ENCODE data around the gene ATP6V1F. TPM values are rescaled to one million over a fixed set of nuclear protein-coding genes. Genes with fewer than 3 reads are reported as not detected.

ATP6V1F gene
- total RNA-seq, 5 donors from 2014 or later (not counting 1 experiment from before 2014, with no cell fraction given), result 62.6 to 78.1 (median 75.5) TPM

GRCh38 chr7:128860158-128861073, 2.2 kb upstream of the ATP6V1F start:
- Mint-ChIP-seq H3K27ac (no peak overlapping the region), H3K9me3 (no peaks in the 10 kb centered on the region), H3K36me3 (peaks cover 9% of the 10 kb centered on the region), H3K4me3 (no peak overlapping the region), H3K27me3 (no peaks in the 10 kb centered on the region), H3K4me1 (peaks cover 21 to 30% (median 27%) of the 10 kb centered on the region in 3 donors)
- ChIA-PET CTCF (interaction anchor here (0.6 to 0.7 kb wide), 3 partner anchors 19 to 89 kb away, joined by 3 to 5 read pairs (median 4); no protein-coding TSS in a partner anchor), POLR2A (no interaction called here)
- Histone ChIP-seq H3K9me3 (no peaks in the 10 kb centered on the region), H3K4me3 (ENCODE audit: control insufficient read depth in 1 of 2, extremely low read depth in 1 of 2, low read length in 1 of 2) (no peak overlapping the region), H3K36me3 (ENCODE audit: control insufficient read depth in 2 of 2, extremely low read depth in 1 of 2, insufficient read depth in 1 of 2, low read length in 1 of 2) (peaks cover 0 to 7% of the 10 kb centered on the region in 2 donors), H3K27ac (ENCODE audit: low read length) (no peak overlapping the region), H3K4me1 (ENCODE audit: control insufficient read depth in 1 of 2, extremely low read depth in 1 of 2, insufficient read depth in 2 of 2, low read length in 2 of 2) (peaks cover 5 to 26% of the 10 kb centered on the region in 2 experiments), H3K27me3 (replicated peaks in 1 of 2; ENCODE audit: control insufficient read depth in 2 of 2, extremely low read depth in 1 of 2, insufficient read depth in 2 of 2, low read length in 1 of 2) (peaks cover 0 to 5% of the 10 kb centered on the region in 2 experiments)
- ATAC-seq (replicated peaks in 1 of 4) (no peak), DNase-seq (no peak)
- WGBS (ENCODE audit: insufficient coverage), result 48% methylated on average over 4 of the region's 10 CpGs

DNA sequence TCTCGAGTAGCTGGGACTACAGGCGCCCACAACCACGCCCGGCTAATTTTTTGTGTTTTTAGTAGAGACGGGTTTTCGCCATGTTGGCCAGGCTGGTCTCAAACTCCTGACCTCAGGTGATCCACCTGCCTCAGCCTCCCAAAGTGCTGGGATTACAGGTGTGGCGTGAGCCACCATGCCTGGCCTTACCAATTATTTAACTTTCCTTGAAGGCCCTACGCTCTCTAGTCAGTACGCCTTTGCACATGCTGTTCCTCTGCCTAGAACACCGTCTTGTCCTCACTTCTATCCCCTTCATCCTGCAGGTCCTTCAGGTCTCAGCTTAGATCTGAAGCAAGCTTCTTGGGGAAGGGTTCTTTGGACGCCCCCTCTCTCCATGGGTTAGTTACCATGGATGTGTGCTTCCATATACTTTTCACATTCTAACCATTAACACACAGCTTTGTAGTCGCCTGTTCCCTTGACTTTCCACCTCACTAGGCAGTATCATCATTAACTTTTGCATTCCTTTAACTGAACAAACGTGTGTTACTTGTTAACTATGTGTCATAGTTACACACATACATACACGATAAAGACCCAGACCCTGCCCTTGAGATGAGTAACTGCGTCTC, 592 bp upstream of the ATP6V1F start:
- WGBS (ENCODE audit: insufficient coverage), result 64% methylated on average over 8 of the region's 15 CpGs
- H3K4me1 Mint-ChIP-seq, result peaks cover 24 to 35% (median 33%) of the 10 kb centered on the region in 3 donors

DNA sequence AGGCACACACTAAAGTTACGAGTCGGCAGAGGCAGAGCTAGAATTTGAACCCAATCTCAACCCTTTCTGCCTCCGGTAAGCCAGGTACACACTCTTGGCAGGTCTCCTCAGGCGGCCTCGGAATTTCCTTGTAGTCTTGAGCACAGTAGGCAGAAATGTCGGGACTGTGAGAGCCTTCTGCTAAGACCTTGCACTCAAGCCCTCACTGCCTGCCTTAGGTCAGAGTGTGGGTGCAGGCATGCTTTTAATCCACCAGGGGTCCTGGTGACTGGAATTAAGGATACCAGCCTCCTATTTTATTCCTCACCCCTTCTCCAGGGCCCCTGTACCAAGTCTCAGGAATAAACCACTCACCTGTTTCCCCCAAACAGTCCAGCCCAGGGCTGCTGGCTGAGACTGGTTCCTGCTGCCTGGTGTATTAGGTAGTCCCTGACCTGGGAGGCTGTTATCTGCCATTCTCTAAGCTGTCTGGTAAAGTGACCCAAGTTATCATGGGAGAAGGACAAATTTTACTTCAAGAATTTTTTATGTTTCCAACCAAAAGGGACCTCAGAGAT, 855 bp downstream of the ATP6V1F start:
- Mint-ChIP-seq H3K27ac (peak overlapping the region; percentile 90 to 92), H3K36me3 (peaks cover 13% of the 10 kb centered on the region), H3K27me3 (no peaks in the 10 kb centered on the region), H3K4me1 (peaks cover 27 to 39% (median 35%) of the 10 kb centered on the region in 3 donors), H3K4me3 (peak overlapping the region; percentile 95 to 96 (median 96)), H3K9me3 (no peaks in the 10 kb centered on the region)
- H3K27me3 ChIP-seq (replicated peaks in 1 of 2; ENCODE audit: control insufficient read depth in 2 of 2, extremely low read depth in 1 of 2, insufficient read depth in 2 of 2, low read length in 1 of 2), result peaks cover 0 to 5% of the 10 kb centered on the region in 2 experiments
- CTCF ChIA-PET, result interaction anchor here (0.7 to 2.0 kb wide), 4 partner anchors 18 to 280 kb away, joined by 3 to 9 read pairs (median 4); no protein-coding TSS in a partner anchor
- H3K4me1 ChIP-seq (ENCODE audit: control insufficient read depth in 1 of 2, extremely low read depth in 1 of 2, insufficient read depth in 2 of 2, low read length in 2 of 2), result peaks cover 5 to 27% of the 10 kb centered on the region in 2 experiments
- peaks cover 0 to 16% of the 10 kb centered on the region in 2 donors for H3K36me3 ChIP-seq (ENCODE audit: control insufficient read depth in 2 of 2, extremely low read depth in 1 of 2, insufficient read depth in 1 of 2, low read length in 1 of 2)
- POLR2A ChIA-PET, result no interaction called here
- DNase-seq, result peak in 25 of 35 experiments; percentile 4 to 64 (median 30)
- ATAC-seq (replicated peaks in 1 of 4), result peak in 3 of 4 experiments; percentile 18 to 41 (median 27)
- H3K9me3 ChIP-seq, result no peaks in the 10 kb centered on the region
- H3K27ac ChIP-seq (ENCODE audit: low read length), result peak overlapping the region; percentile 61
- 0% methylated on average over 6 of the region's 6 CpGs for WGBS (ENCODE audit: insufficient coverage)
- peak overlapping the region; percentile 88 to 98 for H3K4me3 ChIP-seq (ENCODE audit: control insufficient read depth in 1 of 2, extremely low read depth in 1 of 2, low read length in 1 of 2)

More for the DNA sequence above, 592 bp upstream of the ATP6V1F start:
- peak overlapping the region; percentile 90 to 92 for H3K27ac Mint-ChIP-seq
- Histone ChIP-seq H3K4me1 (ENCODE audit: control insufficient read depth in 1 of 2, extremely low read depth in 1 of 2, insufficient read depth in 2 of 2, low read length in 2 of 2) (peaks cover 5 to 26% of the 10 kb centered on the region in 2 experiments), H3K27ac (ENCODE audit: low read length) (peak overlapping the region; percentile 61), H3K27me3 (replicated peaks in 1 of 2; ENCODE audit: control insufficient read depth in 2 of 2, extremely low read depth in 1 of 2, insufficient read depth in 2 of 2, low read length in 1 of 2) (no peaks in the 10 kb centered on the region), H3K4me3 (ENCODE audit: control insufficient read depth in 1 of 2, extremely low read depth in 1 of 2, low read length in 1 of 2) (peak overlapping the region in 1 of 2 donors; percentile 98), H3K36me3 (ENCODE audit: control insufficient read depth in 2 of 2, extremely low read depth in 1 of 2, insufficient read depth in 1 of 2, low read length in 1 of 2) (peaks cover 0 to 16% of the 10 kb centered on the region in 2 donors), H3K9me3 (no peaks in the 10 kb centered on the region)
- ChIA-PET POLR2A (interaction anchor here in 1 of 2 donors (0.6 to 1.1 kb wide), 4 partner anchors 31 to 967 kb away, joined by 3 to 19 read pairs (median 4); no protein-coding TSS in a partner anchor), CTCF (interaction anchor here (0.6 to 2.0 kb wide), 5 partner anchors 21 to 727 kb away, joined by 3 to 9 read pairs (median 3); no protein-coding TSS in a partner anchor)
- DNase-seq (no peak), ATAC-seq (replicated peaks in 1 of 4) (no peak)
- peak overlapping the region; percentile 95 to 96 (median 96) for H3K4me3 Mint-ChIP-seq
- no peaks in the 10 kb centered on the region for H3K27me3 Mint-ChIP-seq
- H3K9me3 Mint-ChIP-seq, result no peaks in the 10 kb centered on the region
- peaks cover 13% of the 10 kb centered on the region for H3K36me3 Mint-ChIP-seq

DNA sequence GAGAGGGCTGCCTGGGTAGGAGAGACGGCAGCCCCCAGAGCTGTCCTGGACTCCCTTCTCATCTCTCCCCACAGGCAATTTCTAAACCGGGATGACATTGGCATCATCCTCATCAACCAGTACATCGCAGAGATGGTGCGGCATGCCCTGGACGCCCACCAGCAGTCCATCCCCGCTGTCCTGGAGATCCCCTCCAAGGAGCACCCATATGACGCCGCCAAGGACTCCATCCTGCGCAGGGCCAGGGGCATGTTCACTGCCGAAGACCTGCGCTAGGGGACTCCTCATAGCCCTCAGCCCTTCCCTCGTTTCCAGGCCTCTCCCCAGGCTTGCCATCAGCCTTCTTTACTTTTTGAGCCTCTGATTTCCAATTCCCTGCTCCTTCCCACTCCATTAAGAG, 2.6 kb downstream of the ATP6V1F start:
- Mint-ChIP-seq H3K27me3 (peaks cover 0 to 2% of the 10 kb centered on the region in 2 donors), H3K36me3 (peaks cover 13% of the 10 kb centered on the region), H3K4me3 (peak overlapping the region in 2 of 3 donors; percentile 2 to 42), H3K4me1 (peaks cover 34 to 45% (median 39%) of the 10 kb centered on the region in 3 donors), H3K9me3 (no peaks in the 10 kb centered on the region), H3K27ac (no peak overlapping the region)
- WGBS (ENCODE audit: insufficient coverage), result 93% methylated on average over 11 of the region's 12 CpGs
- POLR2A ChIA-PET, result no interaction called here
- H3K9me3 ChIP-seq, result no peaks in the 10 kb centered on the region
- DNase-seq (no peak), ATAC-seq (replicated peaks in 1 of 4) (no peak)
- H3K4me1 ChIP-seq (ENCODE audit: control insufficient read depth in 1 of 2, extremely low read depth in 1 of 2, insufficient read depth in 2 of 2, low read length in 2 of 2), result peaks cover 5 to 38% of the 10 kb centered on the region in 2 experiments
- peaks cover 0 to 9% of the 10 kb centered on the region in 2 experiments for H3K27me3 ChIP-seq (replicated peaks in 1 of 2; ENCODE audit: control insufficient read depth in 2 of 2, extremely low read depth in 1 of 2, insufficient read depth in 2 of 2, low read length in 1 of 2)
- CTCF ChIA-PET, result no interaction called here
- H3K27ac ChIP-seq (ENCODE audit: low read length), result no peak overlapping the region
- no peak overlapping the region for H3K4me3 ChIP-seq (ENCODE audit: control insufficient read depth in 1 of 2, extremely low read depth in 1 of 2, low read length in 1 of 2)
- peaks cover 0 to 16% of the 10 kb centered on the region in 2 donors for H3K36me3 ChIP-seq (ENCODE audit: control insufficient read depth in 2 of 2, extremely low read depth in 1 of 2, insufficient read depth in 1 of 2, low read length in 1 of 2)

DNA sequence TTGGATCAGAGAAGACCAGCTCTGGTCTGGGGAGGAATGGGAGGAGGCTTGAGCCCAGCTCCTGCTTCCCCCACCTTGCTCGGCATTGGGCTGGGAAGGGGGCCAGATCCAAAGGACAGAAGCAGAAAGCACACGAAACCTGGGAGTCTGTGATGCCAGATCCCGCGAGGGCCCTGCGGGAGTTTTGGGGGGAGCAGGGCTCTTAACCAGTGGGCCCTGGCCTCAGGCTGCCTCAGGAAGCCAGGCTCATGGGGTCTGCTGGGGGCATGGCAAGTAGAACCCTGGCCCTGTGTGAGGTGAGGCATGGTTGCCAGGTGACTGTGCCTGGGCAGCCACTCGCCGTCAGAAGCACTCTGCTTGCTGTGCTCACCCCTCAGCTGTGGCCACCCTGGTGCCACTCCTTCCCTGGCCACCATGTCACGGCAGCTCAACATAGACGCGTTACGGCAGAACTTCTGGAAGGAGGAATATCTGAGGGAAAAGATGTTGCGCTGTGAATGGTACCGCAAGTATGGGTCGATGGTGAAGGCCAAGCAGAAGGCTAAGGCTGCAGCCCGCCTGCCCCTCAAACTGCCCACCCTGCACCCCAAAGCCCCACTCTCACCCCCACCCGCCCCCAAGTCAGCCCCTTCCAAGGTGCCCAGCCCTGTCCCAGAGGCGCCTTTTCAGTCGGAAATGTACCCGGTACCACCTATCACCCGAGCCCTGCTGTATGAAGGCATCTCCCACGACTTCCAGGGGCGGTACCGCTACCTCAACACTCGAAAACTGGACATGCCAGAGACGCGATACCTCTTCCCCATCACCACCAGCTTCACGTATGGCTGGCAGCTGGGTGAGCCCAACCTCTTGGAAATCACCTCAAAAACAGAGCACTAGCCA, 3.6 kb downstream of the ATP6V1F start:
- POLR2A ChIA-PET, result interaction anchor here in 1 of 2 donors (0.9 kb wide), 1 partner anchor 343 kb away, joined by 3 read pairs; no protein-coding TSS in a partner anchor
- Histone ChIP-seq H3K27me3 (replicated peaks in 1 of 2; ENCODE audit: control insufficient read depth in 2 of 2, extremely low read depth in 1 of 2, insufficient read depth in 2 of 2, low read length in 1 of 2) (peaks cover 0 to 18% of the 10 kb centered on the region in 2 experiments), H3K27ac (ENCODE audit: low read length) (no peak overlapping the region), H3K9me3 (no peaks in the 10 kb centered on the region), H3K4me3 (ENCODE audit: control insufficient read depth in 1 of 2, extremely low read depth in 1 of 2, low read length in 1 of 2) (no peak overlapping the region), H3K4me1 (ENCODE audit: control insufficient read depth in 1 of 2, extremely low read depth in 1 of 2, insufficient read depth in 2 of 2, low read length in 2 of 2) (peaks cover 5 to 40% of the 10 kb centered on the region in 2 experiments), H3K36me3 (ENCODE audit: control insufficient read depth in 2 of 2, extremely low read depth in 1 of 2, insufficient read depth in 1 of 2, low read length in 1 of 2) (peaks cover 0 to 16% of the 10 kb centered on the region in 2 donors)
- peaks cover 35 to 46% (median 38%) of the 10 kb centered on the region in 3 donors for H3K4me1 Mint-ChIP-seq
- CTCF ChIA-PET, result no interaction called here
- DNase-seq, result no peak
- no peak overlapping the region for H3K27ac Mint-ChIP-seq
- H3K27me3 Mint-ChIP-seq, result peaks cover 0 to 7% of the 10 kb centered on the region in 2 donors
- ATAC-seq (replicated peaks in 1 of 4), result no peak
- WGBS (ENCODE audit: insufficient coverage), result 95% methylated on average over 21 of the region's 27 CpGs
- H3K36me3 Mint-ChIP-seq, result peaks cover 13% of the 10 kb centered on the region
- H3K4me3 Mint-ChIP-seq, result peak overlapping the region in 1 of 3 donors; percentile 42
- no peaks in the 10 kb centered on the region for H3K9me3 Mint-ChIP-seq
